ENCODE measurements around the gene SELENOW. TPM values are rescaled to one million over a fixed set of nuclear protein-coding genes. Genes with fewer than 3 reads are reported as not detected.

Gene SELENOW
- total and polyA plus RNA-seq, 2 donors (not counting 3 experiments of a cell fraction or from before 2014, with no cell fraction given): 316 to 613 TPM

DNA sequence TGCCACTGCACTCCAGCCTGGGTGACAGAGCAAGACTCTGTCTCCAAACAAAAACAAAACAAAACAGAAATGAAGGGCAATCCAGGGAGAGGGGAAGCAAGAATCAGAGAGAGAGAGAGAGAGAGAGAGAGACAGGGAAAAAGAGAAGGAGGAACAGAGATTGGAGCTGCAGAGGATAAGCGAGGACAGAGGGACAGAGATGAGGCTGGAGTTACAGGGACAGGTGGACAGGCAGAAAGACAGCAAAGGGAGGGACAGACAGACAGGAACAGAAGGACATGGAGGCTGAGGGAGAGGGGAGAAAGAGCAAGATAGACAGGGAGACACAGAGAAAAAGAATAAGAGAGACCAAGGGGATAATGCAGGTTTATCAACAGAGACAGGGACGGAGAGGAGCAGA is 41.9 kb downstream of the SELENOW start:
- H3K79me2 ChIP-seq (ENCODE audit: control insufficient read depth, insufficient read depth, low read length): no peaks in the 10 kb centered on the region
- no peak for DNase-seq (ENCODE audit: low read depth, low spot score)
- H3K36me3 ChIP-seq (ENCODE audit: control insufficient read depth in 2 of 2, extremely low read depth in 1 of 2, insufficient read depth in 2 of 2, low read length in 2 of 2): no peaks in the 10 kb centered on the region
- BruUV-seq (replicated peaks): no TSS peak
- no peak overlapping the region for H2AFZ ChIP-seq (ENCODE audit: low read depth, low read length)
- no peaks in the 10 kb centered on the region for H4K20me1 ChIP-seq (replicated peaks; ENCODE audit: control insufficient read depth, extremely low read depth, insufficient read depth, low read length)
- H3K4me3 ChIP-seq (replicated peaks in 1 of 3; ENCODE audit: insufficient read depth in 1 of 3, low read depth in 1 of 3, low read length in 3 of 3): no peak overlapping the region
- H3K9me1 ChIP-seq (replicated peaks; ENCODE audit: control insufficient read depth, extremely low read depth, insufficient read depth, low read length): no peaks in the 10 kb centered on the region
- H3K4me1 ChIP-seq (ENCODE audit: control insufficient read depth, extremely low read depth, insufficient read depth, low read length): no peaks in the 10 kb centered on the region
- H3K27ac ChIP-seq (ENCODE audit: insufficient read depth, low read depth, low read length): no peak overlapping the region
- intact Hi-C loops (cut with micrococcal nuclease): no loop called here
- dilution Hi-C loops (cut with MboI; ENCODE audit: extremely low pct_ligation_motif_present, low sequenced_read_pairs): no loop called here
- FAIRE-seq: no peak
- no peak overlapping the region for H3K9ac ChIP-seq (replicated peaks; ENCODE audit: extremely low read depth, insufficient read depth, low read length)
- POLR2A ChIA-PET: no interaction called here
- H3K4me2 ChIP-seq (ENCODE audit: insufficient read depth, low read length): no peak overlapping the region
- TF ChIP-seq GATA2 (IDR thresholded peaks at IDR 0.05; ENCODE audit: insufficient read depth, insufficient read length, low read depth, low read length) (no peak), POLR2A (IDR thresholded peaks at IDR 0.05; ENCODE audit: low read depth, low read length) (no peak), FOS (IDR thresholded peaks at IDR 0.05; ENCODE audit: borderline replicate concordance, insufficient read depth, low read length) (no peak), EZH2 (IDR thresholded peaks at IDR 0.05; ENCODE audit: borderline replicate concordance, low read depth, low read length, severe bottlenecking) (no peak), MYC (IDR thresholded peaks at IDR 0.05; ENCODE audit: low read depth, low read length) (no peak), JUN (IDR thresholded peaks at IDR 0.05; ENCODE audit: borderline replicate concordance, insufficient read depth, insufficient read length, low read depth) (no peak)
- TF ChIP-seq, protein P1, sequence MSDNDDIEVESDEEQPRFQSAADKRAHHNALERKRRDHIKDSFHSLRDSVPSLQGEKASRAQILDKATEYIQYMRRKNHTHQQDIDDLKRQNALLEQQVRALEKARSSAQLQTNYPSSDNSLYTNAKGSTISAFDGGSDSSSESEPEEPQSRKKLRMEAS (IDR thresholded peaks at IDR 0.05; ENCODE audit: insufficient read depth, insufficient read length): no peak
- peaks cover 8 to 16% of the 10 kb centered on the region in 2 experiments for H3K27me3 ChIP-seq (ENCODE audit: control insufficient read depth in 2 of 2, insufficient read depth in 2 of 2, low read length in 2 of 2)
- no peaks in the 10 kb centered on the region for H3K9me3 ChIP-seq (replicated peaks; ENCODE audit: control insufficient read depth, insufficient read depth, low read length)
- CTCF ChIA-PET: interaction anchor here (1.6 kb wide), 1 partner anchor 49 kb away, joined by 5 read pairs; no protein-coding TSS in a partner anchor

DNA sequence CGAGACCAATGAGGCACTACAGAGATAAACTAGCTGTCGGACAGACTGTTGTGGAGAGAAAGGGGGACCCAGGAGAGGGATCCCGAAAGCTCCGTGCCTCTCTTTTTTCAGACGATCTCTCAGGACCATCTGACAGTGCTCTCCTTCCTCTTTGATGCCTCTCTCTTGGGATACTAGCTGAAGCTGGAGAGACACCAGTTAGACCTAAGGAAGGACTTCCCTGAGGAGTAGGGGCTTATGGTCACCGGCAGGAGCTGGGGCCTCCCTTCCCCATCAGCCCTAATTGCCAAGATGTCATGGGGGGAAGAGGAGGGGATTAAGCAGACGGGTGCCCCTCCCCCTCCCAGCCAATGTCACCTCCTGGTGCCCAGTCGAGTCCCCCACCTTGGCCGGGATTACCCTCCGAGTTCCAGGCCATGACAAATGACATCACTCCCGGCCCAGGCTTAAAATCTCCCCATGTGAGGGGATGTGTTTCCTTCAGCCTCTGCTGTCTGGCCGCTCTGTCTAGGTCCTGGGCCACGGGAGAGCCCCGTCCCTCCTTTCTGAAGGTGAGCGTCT is 43.0 kb downstream of the SELENOW start, which contains the start of gene CRX:
TSS of gene CRX (plus strand) at position 478 of the 561 bp plus-strand sequence. CDS start 12,507 bp downstream, outside the sequence.
- BruUV-seq (replicated peaks): no TSS peak
- Histone ChIP-seq H3K4me2 (ENCODE audit: insufficient read depth, low read length) (no peak within 1 kb of the TSS), H3K27me3 (ENCODE audit: control insufficient read depth in 2 of 2, insufficient read depth in 2 of 2, low read length in 2 of 2) (peaks cover 8 to 16% of the 10 kb centered on the region in 2 experiments), H2AFZ (ENCODE audit: low read depth, low read length) (no peak within 1 kb of the TSS), H3K4me1 (ENCODE audit: control insufficient read depth, extremely low read depth, insufficient read depth, low read length) (no peaks in the 10 kb centered on the region), H3K9ac (replicated peaks; ENCODE audit: extremely low read depth, insufficient read depth, low read length) (no peak within 1 kb of the TSS), H3K79me2 (ENCODE audit: control insufficient read depth, insufficient read depth, low read length) (no peaks in the 10 kb centered on the region), H3K9me1 (replicated peaks; ENCODE audit: control insufficient read depth, extremely low read depth, insufficient read depth, low read length) (no peaks in the 10 kb centered on the region), H3K27ac (ENCODE audit: insufficient read depth, low read depth, low read length) (no peak within 1 kb of the TSS), H4K20me1 (replicated peaks; ENCODE audit: control insufficient read depth, extremely low read depth, insufficient read depth, low read length) (no peaks in the 10 kb centered on the region), H3K4me3 (replicated peaks in 1 of 3; ENCODE audit: insufficient read depth in 1 of 3, low read depth in 1 of 3, low read length in 3 of 3) (no peak within 1 kb of the TSS), H3K9me3 (replicated peaks; ENCODE audit: control insufficient read depth, insufficient read depth, low read length) (no peaks in the 10 kb centered on the region), H3K36me3 (ENCODE audit: control insufficient read depth in 2 of 2, extremely low read depth in 1 of 2, insufficient read depth in 2 of 2, low read length in 2 of 2) (no peaks in the 10 kb centered on the region)
- DNase-seq (ENCODE audit: low read depth, low spot score) (no peak), FAIRE-seq (no peak)
- dilution Hi-C loops (cut with MboI; ENCODE audit: extremely low pct_ligation_motif_present, low sequenced_read_pairs): no loop called here
- ChIA-PET CTCF (no interaction called here), POLR2A (no interaction called here)
- no peak for TF ChIP-seq EZH2 (IDR thresholded peaks at IDR 0.05; ENCODE audit: borderline replicate concordance, low read depth, low read length, severe bottlenecking)
- TF ChIP-seq MYC (IDR thresholded peaks at IDR 0.05; ENCODE audit: low read depth, low read length): no peak
- no peak for TF ChIP-seq GATA2 (IDR thresholded peaks at IDR 0.05; ENCODE audit: insufficient read depth, insufficient read length, low read depth, low read length)
- TF ChIP-seq, protein P2, sequence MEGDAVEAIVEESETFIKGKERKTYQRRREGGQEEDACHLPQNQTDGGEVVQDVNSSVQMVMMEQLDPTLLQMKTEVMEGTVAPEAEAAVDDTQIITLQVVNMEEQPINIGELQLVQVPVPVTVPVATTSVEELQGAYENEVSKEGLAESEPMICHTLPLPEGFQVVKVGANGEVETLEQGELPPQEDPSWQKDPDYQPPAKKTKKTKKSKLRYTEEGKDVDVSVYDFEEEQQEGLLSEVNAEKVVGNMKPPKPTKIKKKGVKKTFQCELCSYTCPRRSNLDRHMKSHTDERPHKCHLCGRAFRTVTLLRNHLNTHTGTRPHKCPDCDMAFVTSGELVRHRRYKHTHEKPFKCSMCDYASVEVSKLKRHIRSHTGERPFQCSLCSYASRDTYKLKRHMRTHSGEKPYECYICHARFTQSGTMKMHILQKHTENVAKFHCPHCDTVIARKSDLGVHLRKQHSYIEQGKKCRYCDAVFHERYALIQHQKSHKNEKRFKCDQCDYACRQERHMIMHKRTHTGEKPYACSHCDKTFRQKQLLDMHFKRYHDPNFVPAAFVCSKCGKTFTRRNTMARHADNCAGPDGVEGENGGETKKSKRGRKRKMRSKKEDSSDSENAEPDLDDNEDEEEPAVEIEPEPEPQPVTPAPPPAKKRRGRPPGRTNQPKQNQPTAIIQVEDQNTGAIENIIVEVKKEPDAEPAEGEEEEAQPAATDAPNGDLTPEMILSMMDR (IDR thresholded peaks at IDR 0.05; ENCODE audit: extremely low read depth in 1 of 2, insufficient read depth in 1 of 2, low read depth in 1 of 2, low read length in 2 of 2): no peak
- TF ChIP-seq, protein P1 (IDR thresholded peaks at IDR 0.05; ENCODE audit: insufficient read depth, insufficient read length): no peak
- no peak for TF ChIP-seq POLR2A (IDR thresholded peaks at IDR 0.05; ENCODE audit: low read depth, low read length)
- no peak for TF ChIP-seq POLR2AphosphoS5 (IDR thresholded peaks at IDR 0.05; ENCODE audit: insufficient read depth, low read depth, low read length)
- TF ChIP-seq JUN (IDR thresholded peaks at IDR 0.05; ENCODE audit: borderline replicate concordance, insufficient read depth, insufficient read length, low read depth): no peak
- TF ChIP-seq FOS (IDR thresholded peaks at IDR 0.05; ENCODE audit: borderline replicate concordance, insufficient read depth, low read length): no peak
- intact Hi-C loops (cut with micrococcal nuclease): no loop called here

All from endothelial cell of umbilical vein (primary cell).